Purkinje cell (primary cell): Measurements from ENCODE around the gene ST8SIA6. TPM values are rescaled to one million over a fixed set of nuclear protein-coding genes. Genes with fewer than 3 reads are reported as not detected.

ENCODE experiments used
- polyA plus RNA-seq: library from polyadenylated mRNA; unstranded; fragments of >200 nt; fragmentation: Nextera tagmentation; gene quantifications from 2 replicates; pipeline ENCODE4 v1.2.1, GENCODE V29; 2014

Gene ST8SIA6, protein sequence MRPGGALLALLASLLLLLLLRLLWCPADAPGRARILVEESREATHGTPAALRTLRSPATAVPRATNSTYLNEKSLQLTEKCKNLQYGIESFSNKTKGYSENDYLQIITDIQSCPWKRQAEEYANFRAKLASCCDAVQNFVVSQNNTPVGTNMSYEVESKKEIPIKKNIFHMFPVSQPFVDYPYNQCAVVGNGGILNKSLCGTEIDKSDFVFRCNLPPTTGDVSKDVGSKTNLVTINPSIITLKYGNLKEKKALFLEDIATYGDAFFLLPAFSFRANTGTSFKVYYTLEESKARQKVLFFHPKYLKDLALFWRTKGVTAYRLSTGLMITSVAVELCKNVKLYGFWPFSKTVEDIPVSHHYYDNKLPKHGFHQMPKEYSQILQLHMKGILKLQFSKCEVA
- not detected in 2 replicates for polyA plus RNA-seq

DNA sequence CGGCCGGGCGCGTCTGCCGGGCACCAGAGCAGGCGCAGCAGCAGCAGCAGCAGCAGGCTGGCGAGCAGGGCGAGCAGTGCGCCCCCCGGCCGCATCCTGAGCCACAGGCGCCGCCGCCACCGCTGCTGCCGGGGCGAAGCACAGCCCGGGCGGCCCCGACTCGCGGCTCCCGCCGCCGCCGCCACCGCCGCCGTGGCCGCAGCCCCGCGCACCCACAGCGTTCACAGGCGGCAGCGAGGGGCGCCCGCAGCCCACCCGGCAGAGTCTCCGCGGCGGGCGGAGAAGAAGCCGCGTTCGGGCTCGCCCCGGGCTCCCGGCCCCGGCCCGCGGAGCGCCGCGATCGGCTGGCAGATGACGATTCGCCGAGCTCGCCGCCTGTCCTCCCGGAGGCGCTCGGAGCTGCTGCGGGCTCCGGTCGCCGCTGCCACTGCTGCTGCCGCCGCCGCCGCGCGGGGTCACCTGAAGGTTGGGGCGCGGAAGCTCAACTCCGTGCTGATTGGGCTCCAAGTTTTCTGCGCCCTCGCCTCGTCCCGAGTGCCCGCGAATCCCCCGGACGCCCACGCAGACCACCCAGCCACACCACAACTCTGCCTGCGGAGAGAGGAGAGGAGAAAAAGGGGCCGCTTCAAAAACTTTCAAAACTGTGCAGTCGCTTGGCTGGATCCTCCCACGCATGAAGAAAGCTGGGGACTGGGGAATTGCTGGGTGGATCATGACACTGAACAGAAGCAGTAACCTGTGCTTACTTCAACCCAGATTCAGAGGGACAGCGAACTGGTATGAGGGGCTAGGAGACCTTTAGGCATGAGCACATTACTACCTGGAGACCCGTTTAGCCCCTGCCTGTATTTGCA is at the start of gene ST8SIA6:
TSS of gene ST8SIA6 (minus strand) at position 435 of the 854 bp plus-strand sequence. CDS start at position 95, 340 bp downstream.

Other genes starting within 250 kb of the ST8SIA6 start
- 4.2 and 4.6 TPM in 2 replicates for gene VIM, start 226.4 kb downstream of the ST8SIA6 start, polyA plus RNA-seq
- 3.2 and 5.2 TPM in 2 replicates for gene HACD1, start 162.8 kb upstream of the ST8SIA6 start, polyA plus RNA-seq
- gene STAM, start 189.6 kb upstream of the ST8SIA6 start, polyA plus RNA-seq = 58.8 and 62.2 TPM in 2 replicates